Chondrocyte (in vitro differentiated cells): ENCODE data around the gene JAG1. TPM values are rescaled to one million over a fixed set of nuclear protein-coding genes. Genes with fewer than 3 reads are reported as not detected.

Source experiments
- DNase-seq: peaks from one replicate; pipeline ENCODE4 v3.0.0; 2021; ENCODE audit warnings: mixed read lengths, low spot score
- H3K27ac Mint-ChIP-seq: one replicate; pipeline ENCODE4 v1.8.0; 2021; ENCODE audit warnings: mild to moderate bottlenecking, moderate library complexity, mixed read lengths; ENCODE audit not compliant: unreplicated experiment
- H3K27me3 Mint-ChIP-seq: 2 replicates; pipeline ENCODE4 v1.8.0; 2021; ENCODE audit warnings: low read depth, mixed read lengths
- H3K36me3 Mint-ChIP-seq: 2 replicates; pipeline ENCODE4 v1.8.0; 2021; ENCODE audit warnings: low read depth, mixed read lengths
- H3K4me1 Mint-ChIP-seq: 2 replicates; pipeline ENCODE4 v1.8.0; 2021; ENCODE audit warnings: low read depth, mild to moderate bottlenecking, mixed read lengths
- H3K4me3 Mint-ChIP-seq: one replicate; pipeline ENCODE4 v1.8.0; 2021; ENCODE audit warnings: mild to moderate bottlenecking, moderate library complexity, mixed read lengths; ENCODE audit not compliant: unreplicated experiment
- H3K9me3 Mint-ChIP-seq: 2 replicates; pipeline ENCODE4 v1.8.0; 2021; ENCODE audit warnings: low read depth, mixed read lengths
- CTCF ChIP-seq: fragments of 200-600 bp; sonication (generic); IDR thresholded peaks from 2 replicates; pipeline ENCODE4 v1.5.0; 2021; ENCODE audit warnings: antibody characterized with exemption, mild to moderate bottlenecking, moderate library complexity
- total RNA-seq: library from RNA; stranded (reverse); gene quantifications from 3 replicates; pipeline ENCODE4 v1.2.1, GENCODE V29; 2021

Gene JAG1
- total RNA-seq, 1 donor from 2014 or later = 510 TPM

GRCh38 chr20:10699941-10700340, 26.1 kb upstream of the JAG1 start:
- TF ChIP-seq CTCF = no peak
- Mint-ChIP-seq H3K36me3 (no peaks in the 10 kb centered on the region), H3K27me3 (no peaks in the 10 kb centered on the region), H3K27ac (no peak overlapping the region), H3K9me3 (peaks cover 3% of the 10 kb centered on the region), H3K4me1 (no peaks in the 10 kb centered on the region), H3K4me3 (no peak overlapping the region)
- DNase-seq = no peak

GRCh38 chr20:10699489-10699888, 25.7 kb upstream of the JAG1 start:
- Mint-ChIP-seq H3K9me3 (peaks cover 3% of the 10 kb centered on the region), H3K4me3 (no peak overlapping the region), H3K4me1 (no peaks in the 10 kb centered on the region), H3K27me3 (no peaks in the 10 kb centered on the region), H3K36me3 (no peaks in the 10 kb centered on the region), H3K27ac (no peak overlapping the region)
- TF ChIP-seq CTCF = no peak
- DNase-seq = no peak

- no peak for DNase-seq
- H3K9me3 Mint-ChIP-seq = no peaks in the 10 kb centered on the region
- no peaks in the 10 kb centered on the region for H3K4me1 Mint-ChIP-seq
- peak; percentile 75 for TF ChIP-seq CTCF
- no peaks in the 10 kb centered on the region for H3K27me3 Mint-ChIP-seq
- H3K27ac Mint-ChIP-seq = no peak overlapping the region
- H3K4me3 Mint-ChIP-seq = no peak overlapping the region
- H3K36me3 Mint-ChIP-seq = no peaks in the 10 kb centered on the region
Observed at GRCh38 chr20:10696650-10697049, 22.9 kb upstream of the JAG1 start.

- no peak for TF ChIP-seq CTCF
- Mint-ChIP-seq H3K36me3 (no peaks in the 10 kb centered on the region), H3K27ac (no peak overlapping the region), H3K4me1 (no peaks in the 10 kb centered on the region), H3K9me3 (no peaks in the 10 kb centered on the region), H3K4me3 (no peak overlapping the region), H3K27me3 (no peaks in the 10 kb centered on the region)
- no peak for DNase-seq
Observed at GRCh38 chr20:10689385-10689784, 15.6 kb upstream of the JAG1 start.

GRCh38 chr20:10687895-10688294, 14.1 kb upstream of the JAG1 start:
- TF ChIP-seq CTCF = no peak
- no peaks in the 10 kb centered on the region for H3K27me3 Mint-ChIP-seq
- H3K36me3 Mint-ChIP-seq = no peaks in the 10 kb centered on the region
- H3K9me3 Mint-ChIP-seq = no peaks in the 10 kb centered on the region
- no peak for DNase-seq
- no peak overlapping the region for H3K4me3 Mint-ChIP-seq
- no peak overlapping the region for H3K27ac Mint-ChIP-seq
- H3K4me1 Mint-ChIP-seq = no peaks in the 10 kb centered on the region
